ENCODE data around the gene RPS6KA2. TPM values are rescaled to one million over a fixed set of nuclear protein-coding genes. Genes with fewer than 3 reads are reported as not detected.

The RPS6KA2 gene
- total and polyA plus RNA-seq, 2 donors (not counting 1 experiment from before 2014, with no cell fraction given): 2.2 to 16.0 TPM

GRCh38 chr6:166619912-166620311, 7.1 kb downstream of the RPS6KA2 start:
- CTCF ChIA-PET: no interaction called here
- H3K79me2 ChIP-seq (ENCODE audit: control insufficient read depth, insufficient read depth, low read length): peaks cover 15% of the 10 kb centered on the region
- TF ChIP-seq EZH2 (IDR thresholded peaks at IDR 0.05; ENCODE audit: borderline replicate concordance, insufficient read depth, low read depth, low read length, poor library complexity, severe bottlenecking): no peak
- TF ChIP-seq, protein P1, sequence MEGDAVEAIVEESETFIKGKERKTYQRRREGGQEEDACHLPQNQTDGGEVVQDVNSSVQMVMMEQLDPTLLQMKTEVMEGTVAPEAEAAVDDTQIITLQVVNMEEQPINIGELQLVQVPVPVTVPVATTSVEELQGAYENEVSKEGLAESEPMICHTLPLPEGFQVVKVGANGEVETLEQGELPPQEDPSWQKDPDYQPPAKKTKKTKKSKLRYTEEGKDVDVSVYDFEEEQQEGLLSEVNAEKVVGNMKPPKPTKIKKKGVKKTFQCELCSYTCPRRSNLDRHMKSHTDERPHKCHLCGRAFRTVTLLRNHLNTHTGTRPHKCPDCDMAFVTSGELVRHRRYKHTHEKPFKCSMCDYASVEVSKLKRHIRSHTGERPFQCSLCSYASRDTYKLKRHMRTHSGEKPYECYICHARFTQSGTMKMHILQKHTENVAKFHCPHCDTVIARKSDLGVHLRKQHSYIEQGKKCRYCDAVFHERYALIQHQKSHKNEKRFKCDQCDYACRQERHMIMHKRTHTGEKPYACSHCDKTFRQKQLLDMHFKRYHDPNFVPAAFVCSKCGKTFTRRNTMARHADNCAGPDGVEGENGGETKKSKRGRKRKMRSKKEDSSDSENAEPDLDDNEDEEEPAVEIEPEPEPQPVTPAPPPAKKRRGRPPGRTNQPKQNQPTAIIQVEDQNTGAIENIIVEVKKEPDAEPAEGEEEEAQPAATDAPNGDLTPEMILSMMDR (IDR thresholded peaks at IDR 0.05): no peak
- POLR2A ChIA-PET: no interaction called here
- H3K27me3 ChIP-seq (replicated peaks in 1 of 4; ENCODE audit: control extremely low read depth in 1 of 4, control insufficient read depth in 3 of 4, insufficient read depth in 4 of 4, low read length in 3 of 4): no peaks in the 10 kb centered on the region
- H3K27ac ChIP-seq (ENCODE audit: low read length in 2 of 2): no peak overlapping the region
- 97% methylated on average over 3 of the region's 3 CpGs for WGBS (ENCODE audit: insufficient coverage)
- Mint-ChIP-seq H3K4me1 (peaks cover 4% of the 10 kb centered on the region), H3K4me3 (no peak overlapping the region), H3K27ac (no peak overlapping the region), H3K9me3 (ENCODE audit: insufficient read depth) (no peaks in the 10 kb centered on the region), H3K27me3 (no peaks in the 10 kb centered on the region)
- no peak overlapping the region for H2AFZ ChIP-seq (ENCODE audit: insufficient read depth, low read depth, low read length, poor library complexity, severe bottlenecking)
- H3K4me1 ChIP-seq (ENCODE audit: control insufficient read depth in 2 of 2, insufficient read depth in 2 of 2, low read length in 2 of 2): no peaks in the 10 kb centered on the region
- DNase-seq: no peak
- intact Hi-C loops (cut with micrococcal nuclease): loop anchor here (10.0 kb wide), 2 partner anchors 135 to 535 kb away; partner anchors contain the start of gene GPR31
- H3K4me2 ChIP-seq (replicated peaks; ENCODE audit: low read depth, low read length, poor library complexity, severe bottlenecking): no peak overlapping the region
- H3K4me3 ChIP-seq (ENCODE audit: control extremely low read depth in 1 of 5, extremely low read depth in 1 of 5, insufficient read depth in 1 of 5, low read depth in 2 of 5, low read length in 4 of 5): no peak overlapping the region
- no peaks in the 10 kb centered on the region for H4K20me1 ChIP-seq (ENCODE audit: control insufficient read depth, insufficient read depth, low read length, poor library complexity, severe bottlenecking)
- no peaks in the 10 kb centered on the region for H3K9me3 ChIP-seq (ENCODE audit: control extremely low read depth in 1 of 3, control insufficient read depth in 2 of 3, insufficient read depth in 1 of 3, low read length in 2 of 3)
- no peak overlapping the region for H3K9ac ChIP-seq (ENCODE audit: low read length)
- ATAC-seq (ENCODE audit: low read depth): no peak
- H3K36me3 ChIP-seq (replicated peaks in 1 of 2; ENCODE audit: control extremely low read depth in 1 of 2, control insufficient read depth in 1 of 2, extremely low read depth in 1 of 2, insufficient read depth in 2 of 2, low read length in 1 of 2): no peaks in the 10 kb centered on the region

DNA sequence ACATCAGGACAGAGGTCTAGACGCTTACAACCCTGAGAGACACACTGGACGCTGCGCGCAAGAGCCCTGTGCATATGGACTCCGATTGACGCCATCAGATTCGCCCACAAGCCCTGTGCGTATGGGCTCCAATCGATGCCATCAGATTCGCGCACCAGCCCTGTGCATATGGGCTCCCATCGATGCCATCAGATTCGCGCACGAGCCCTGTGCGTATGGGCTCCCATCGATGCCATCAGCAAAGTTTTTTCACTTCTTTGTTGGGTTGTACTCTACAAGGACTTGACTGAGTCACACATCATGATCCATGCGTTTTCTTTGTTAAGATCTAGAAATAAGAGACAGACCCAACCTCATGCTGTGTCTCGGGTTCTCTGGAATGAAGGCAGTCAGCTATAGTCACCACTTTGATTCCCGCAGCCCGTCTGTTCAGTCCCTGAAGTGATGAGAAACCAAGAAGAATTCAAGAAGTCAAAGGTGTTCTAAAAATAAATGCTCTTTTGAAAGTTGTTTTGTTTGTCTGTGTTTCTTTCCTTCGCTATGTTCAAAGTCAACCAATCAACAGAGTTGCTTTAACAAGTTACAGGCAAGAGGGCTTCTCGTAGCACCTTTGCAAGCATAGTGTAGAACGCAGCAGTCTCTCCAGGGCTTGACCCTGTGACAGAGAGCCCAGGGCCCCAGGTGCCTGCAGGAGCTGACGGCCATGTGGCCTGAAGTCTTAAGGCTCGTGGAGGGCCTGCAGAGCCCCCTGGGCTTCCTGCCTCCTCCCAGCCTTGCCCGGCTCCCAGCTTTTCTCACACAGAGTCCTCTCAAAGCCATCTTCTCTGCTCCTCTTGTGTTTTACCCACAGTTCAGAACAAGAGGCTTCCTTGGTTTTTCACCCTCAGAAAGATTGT, 7.9 kb downstream of the RPS6KA2 start:
- ChIA-PET POLR2A (no interaction called here), CTCF (interaction anchor here (0.5 kb wide), 1 partner anchor 306 kb away, joined by 4 read pairs; no protein-coding TSS in a partner anchor)
- H3K36me3 ChIP-seq (replicated peaks in 1 of 2; ENCODE audit: control extremely low read depth in 1 of 2, control insufficient read depth in 1 of 2, extremely low read depth in 1 of 2, insufficient read depth in 2 of 2, low read length in 1 of 2): no peaks in the 10 kb centered on the region
- Mint-ChIP-seq H3K9me3 (ENCODE audit: insufficient read depth) (no peaks in the 10 kb centered on the region), H3K27ac (no peak overlapping the region), H3K4me1 (no peaks in the 10 kb centered on the region), H3K27me3 (no peaks in the 10 kb centered on the region), H3K4me3 (no peak overlapping the region)
- no peak for TF ChIP-seq EZH2 (IDR thresholded peaks at IDR 0.05; ENCODE audit: borderline replicate concordance, insufficient read depth, low read depth, low read length, poor library complexity, severe bottlenecking)
- TF ChIP-seq, protein P1 (IDR thresholded peaks at IDR 0.05): no peak
- DNase-seq: no peak
- H3K27me3 ChIP-seq (replicated peaks in 1 of 4; ENCODE audit: control extremely low read depth in 1 of 4, control insufficient read depth in 3 of 4, insufficient read depth in 4 of 4, low read length in 3 of 4): no peaks in the 10 kb centered on the region
- H3K4me1 ChIP-seq (ENCODE audit: control insufficient read depth in 2 of 2, insufficient read depth in 2 of 2, low read length in 2 of 2): no peaks in the 10 kb centered on the region
- no peak overlapping the region for H3K4me3 ChIP-seq (ENCODE audit: control extremely low read depth in 1 of 5, extremely low read depth in 1 of 5, insufficient read depth in 1 of 5, low read depth in 2 of 5, low read length in 4 of 5)
- WGBS (ENCODE audit: insufficient coverage): 98% methylated on average over 25 of the region's 27 CpGs
- H4K20me1 ChIP-seq (ENCODE audit: control insufficient read depth, insufficient read depth, low read length, poor library complexity, severe bottlenecking): no peaks in the 10 kb centered on the region
- no peak for ATAC-seq (ENCODE audit: low read depth)
- H3K9ac ChIP-seq (ENCODE audit: low read length): no peak overlapping the region
- intact Hi-C loops (cut with micrococcal nuclease): no loop called here
- H3K9me3 ChIP-seq (ENCODE audit: control extremely low read depth in 1 of 3, control insufficient read depth in 2 of 3, insufficient read depth in 1 of 3, low read length in 2 of 3): no peaks in the 10 kb centered on the region
- no peak overlapping the region for H2AFZ ChIP-seq (ENCODE audit: insufficient read depth, low read depth, low read length, poor library complexity, severe bottlenecking)
- H3K4me2 ChIP-seq (replicated peaks; ENCODE audit: low read depth, low read length, poor library complexity, severe bottlenecking): no peak overlapping the region
- no peak overlapping the region for H3K27ac ChIP-seq (ENCODE audit: low read length in 2 of 2)
- peaks cover 16% of the 10 kb centered on the region for H3K79me2 ChIP-seq (ENCODE audit: control insufficient read depth, insufficient read depth, low read length)

Measured in B cell (primary cell).